SK-N-SH treated with all-trans-retinoic acid at 6 μM for 48 hours (cell line): ENCODE data around the gene ATP5MC2.

ENCODE experiments used
- ATAC-seq: fragments of 200-7000 bp; cut with Tn5 transposase; 3 replicates; pipeline ENCODE4 v1.9.1; 2020; ENCODE audit warnings: mild to moderate bottlenecking, moderate library complexity
- BACH2 ChIP-seq: fragments of 250-450 bp; sonication (Bioruptor Pico); IDR thresholded peaks from 2 replicates; pipeline ENCODE4 v1.9.0; 2021; ENCODE audit warnings: mild to moderate bottlenecking, borderline replicate concordance
- CREB5 ChIP-seq: fragments of 250-450 bp; sonication (Bioruptor Pico); IDR thresholded peaks from 2 replicates; pipeline ENCODE4 v1.5.1; 2020; ENCODE audit warnings: low read depth, mild to moderate bottlenecking, moderate library complexity
- CSRNP3 ChIP-seq: fragments of 250-450 bp; sonication (Bioruptor Pico); IDR thresholded peaks from 2 replicates; pipeline ENCODE4 v1.5.1; 2021; ENCODE audit warnings: mild to moderate bottlenecking, moderate library complexity
- ESRRG ChIP-seq: fragments of 250-450 bp; sonication (Bioruptor Pico); IDR thresholded peaks from 2 replicates; pipeline ENCODE4 v1.6.1; 2021; ENCODE audit warnings: mild to moderate bottlenecking
- GLIS3 ChIP-seq: fragments of 250-450 bp; sonication (Bioruptor Pico); IDR thresholded peaks from 2 replicates; pipeline ENCODE4 v1.5.0; 2020; ENCODE audit warnings: mild to moderate bottlenecking, moderate library complexity
- ISL1 ChIP-seq: fragments of 250-450 bp; sonication (Bioruptor Pico); IDR thresholded peaks from 2 replicates; pipeline ENCODE4 v2.1.2; 2022; ENCODE audit warnings: mild to moderate bottlenecking, moderate library complexity
- OSR1 ChIP-seq: fragments of 250-450 bp; sonication (Bioruptor Pico); IDR thresholded peaks from 2 replicates; pipeline ENCODE4 v1.8.0; 2022; ENCODE audit warnings: moderate library complexity, mild to moderate bottlenecking, inconsistent platforms
- PATZ1 ChIP-seq: fragments of 250-450 bp; sonication (Bioruptor Pico); IDR thresholded peaks from 2 replicates; pipeline ENCODE4 v1.8.0; 2020; ENCODE audit warnings: mild to moderate bottlenecking, moderate library complexity, borderline replicate concordance
- PPARA ChIP-seq: fragments of 250-450 bp; sonication (Bioruptor Pico); IDR thresholded peaks from 2 replicates; pipeline ENCODE4 v1.5.0; 2020; ENCODE audit warnings: mild to moderate bottlenecking, borderline replicate concordance
- RARB ChIP-seq: fragments of 250-450 bp; sonication (Bioruptor Pico); IDR thresholded peaks from 2 replicates; pipeline ENCODE4 v1.8.0; 2021; ENCODE audit warnings: mild to moderate bottlenecking, moderate library complexity
- SNAI2 ChIP-seq: fragments of 250-450 bp; sonication (Bioruptor Pico); IDR thresholded peaks from 2 replicates; pipeline ENCODE4 v1.5.0; 2020; ENCODE audit warnings: mild to moderate bottlenecking, moderate library complexity
- TCF4 ChIP-seq: fragments of 250-450 bp; sonication (Bioruptor Pico); IDR thresholded peaks from 2 replicates; pipeline ENCODE4 v1.8.0; 2021; ENCODE audit warnings: mild to moderate bottlenecking, moderate library complexity, borderline replicate concordance
- TOX ChIP-seq: fragments of 250-450 bp; sonication (Bioruptor Pico); IDR thresholded peaks from 2 replicates; pipeline ENCODE4 v1.8.0; 2021; ENCODE audit warnings: mild to moderate bottlenecking, moderate library complexity, borderline replicate concordance
- TSHZ2 ChIP-seq: fragments of 250-450 bp; sonication (Bioruptor Pico); IDR thresholded peaks from 2 replicates; pipeline ENCODE4 v1.5.0; 2020; ENCODE audit warnings: mild to moderate bottlenecking, moderate library complexity
- ZC3H10 ChIP-seq: fragments of 250-450 bp; sonication (Bioruptor Pico); IDR thresholded peaks from 2 replicates; pipeline ENCODE4 v1.5.1; 2021; ENCODE audit warnings: mild to moderate bottlenecking, moderate library complexity
- ZFP3 ChIP-seq: fragments of 250-450 bp; sonication (Bioruptor Pico); IDR thresholded peaks from 2 replicates; pipeline ENCODE4 v1.5.0; 2020; ENCODE audit warnings: mild to moderate bottlenecking, moderate library complexity
- ZNF565 ChIP-seq: fragments of 450-650 bp; formaldehyde crosslinking; conservative IDR thresholded peaks from 2 replicates; pipeline ENCODE4 v1.5.0; 2020; ENCODE audit warnings: low read depth, mild to moderate bottlenecking, moderate library complexity
- ZNF70 ChIP-seq: fragments of 450-650 bp; formaldehyde crosslinking; IDR thresholded peaks from 2 replicates; pipeline ENCODE4 v1.5.0; 2020; ENCODE audit warnings: mild to moderate bottlenecking, moderate library complexity
- ZNF8 ChIP-seq: fragments of 450-650 bp; formaldehyde crosslinking; IDR thresholded peaks from 2 replicates; pipeline ENCODE4 v1.5.0; 2020; ENCODE audit warnings: mild to moderate bottlenecking, moderate library complexity

The ATP5MC2 gene

GRCh38 chr12:53710091-53710490, 34.2 kb upstream of the ATP5MC2 start:
- TF ChIP-seq OSR1 = no peak
- no peak for TF ChIP-seq PATZ1 (CRISPR knock-in tag)
- TF ChIP-seq ZC3H10 (CRISPR knock-in tag) = no peak
- no peak for TF ChIP-seq GLIS3 (CRISPR knock-in tag)
- TF ChIP-seq BACH2 (CRISPR knock-in tag) = no peak
- no peak for TF ChIP-seq TSHZ2 (CRISPR knock-in tag)
- no peak for TF ChIP-seq ESRRG (CRISPR knock-in tag)
- no peak for TF ChIP-seq CREB5 (CRISPR knock-in tag)
- no peak for TF ChIP-seq RARB (CRISPR knock-in tag)
- no peak for TF ChIP-seq ZNF8
- TF ChIP-seq ISL1 = no peak
- TF ChIP-seq PPARA = no peak
- TF ChIP-seq ZNF565 = no peak
- TF ChIP-seq, all 23 proteins: peak for 0
- no peak for ATAC-seq

- no peak for TF ChIP-seq PATZ1 (CRISPR knock-in tag)
- no peak for TF ChIP-seq PPARA
- TF ChIP-seq ZNF565 = no peak
- TF ChIP-seq TSHZ2 (CRISPR knock-in tag) = no peak
- TF ChIP-seq ZNF70 (CRISPR knock-in tag) = no peak
- no peak for TF ChIP-seq TOX (CRISPR knock-in tag)
- ATAC-seq = no peak
These were observed 33.8 kb upstream of the ATP5MC2 start for GRCh38 chr12:53709671-53710070.

- no peak for ATAC-seq
- TF ChIP-seq CSRNP3 (CRISPR knock-in tag) (no peak), ESRRG (CRISPR knock-in tag) (no peak), ZFP3 (CRISPR knock-in tag) (no peak), TCF4 (CRISPR knock-in tag) (no peak), CREB5 (CRISPR knock-in tag) (no peak), TSHZ2 (CRISPR knock-in tag) (no peak), ISL1 (no peak), SNAI2 (no peak), RARB (CRISPR knock-in tag) (no peak), PATZ1 (CRISPR knock-in tag) (no peak), ZNF70 (CRISPR knock-in tag) (no peak)
These were observed 30.2 kb upstream of the ATP5MC2 start for GRCh38 chr12:53706080-53706479.
